H1 (cell line): ENCODE results near the gene ELL2. TPM values are rescaled to one million over a fixed set of nuclear protein-coding genes. Genes with fewer than 3 reads are reported as not detected.

Experiments
- E2F6 ChIP-seq: IDR thresholded peaks from 2 replicates; pipeline ENCODE4 v1.6.1; 2012; ENCODE audit warnings: inconsistent platforms
- KDM4A ChIP-seq: IDR thresholded peaks from one replicate; pipeline ENCODE4 v1.7.1; 2012; ENCODE audit warnings: low read depth, mild to moderate bottlenecking, moderate library complexity, low read length, inconsistent platforms; ENCODE audit not compliant: severe bottlenecking
- SIN3A ChIP-seq, 2 experiments: IDR thresholded peaks in 1 of 2; conservative IDR thresholded peaks in 1 of 2; 2 replicates each; pipeline ENCODE4 v1.6.1; 2011 to 2012; ENCODE audit warnings: low read length in 2 of 2, improper control_type of control experiment in 1 of 2, low read depth in 1 of 2, mild to moderate bottlenecking in 1 of 2
- SIRT6 ChIP-seq: IDR thresholded peaks from one replicate; pipeline ENCODE4 v1.7.1; 2012; ENCODE audit warnings: low read length, inconsistent platforms
- SP4 ChIP-seq: IDR thresholded peaks from 2 replicates; pipeline ENCODE4 v1.6.1; 2012; ENCODE audit warnings: low read length, inconsistent platforms
- polyA plus RNA-seq, 7 experiments: library from polyadenylated mRNA; depleted of rRNA in 3 of 7; stranded (reverse) in 5 of 7; unstranded in 2 of 7; fragments of >200 nt in 5 of 7; fragments of 200-250 nt in 2 of 7; gene quantifications; 1 replicate in 5 of 7; 2 replicates in 1 of 7; 4 replicates in 1 of 7; pipeline versions ENCODE4 v1.2.1 to v1.2.3, GENCODE V29; 2011 to 2013; ENCODE audit warnings: missing spikeins in 2 of 7, mixed read lengths in 2 of 7
- total RNA-seq: library from RNA; stranded (reverse); fragmentation: NEBNext Ultra II Directional; extraction: Animal tissue kit (Norgen Biotek cat#: 25700); gene quantifications from 2 replicates; pipeline ENCODE4 v1.2.1, GENCODE V29; 2021

Gene ELL2
- total and polyA plus RNA-seq, 2 of the 8 experiments (the other 6 are each of a cell fraction or from before 2014, with no cell fraction given), result 6.3 to 29.4 TPM

- TF ChIP-seq SIRT6 (no peak), KDM4A (no peak), SIN3A (conservative IDR thresholded peaks at IDR 0.05 in 1 of 2, IDR thresholded peaks at IDR 0.05 in 1 of 2; ENCODE audit: low read depth in 1 of 2, low read length in 2 of 2) (no peak), SP4 (no peak), E2F6 (no peak)
Measured at GRCh38 chr5:95876782-95877181, 84.9 kb downstream of the ELL2 start (continued).
